Measurements from ENCODE around the gene SLC33A1. TPM values are rescaled to one million over a fixed set of nuclear protein-coding genes. Genes with fewer than 3 reads are reported as not detected.

SLC33A1 gene
- total and polyA plus RNA-seq, 2 of the 13 experiments (the other 11 are each of a cell fraction or from before 2014, with no cell fraction given): 20.0 to 32.1 TPM

DNA sequence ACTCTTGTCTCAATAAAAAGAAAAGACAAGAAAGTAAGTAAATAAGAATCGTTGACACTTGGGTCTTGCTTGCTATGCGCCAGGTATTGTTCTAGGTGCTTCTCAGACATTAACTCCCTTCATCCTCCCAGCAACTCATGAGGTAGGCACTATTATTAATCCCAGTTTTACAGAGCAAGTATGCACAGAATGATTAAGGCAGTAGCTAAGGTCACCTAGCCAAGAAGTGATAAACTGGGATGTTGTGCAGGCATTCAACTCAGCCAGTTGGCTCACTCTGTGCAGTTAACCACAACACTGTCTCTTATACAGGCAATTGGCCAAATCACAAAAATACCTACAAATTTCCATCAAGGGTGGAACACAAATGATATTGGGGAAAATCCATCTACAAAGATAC, 46.4 kb downstream of the SLC33A1 start (continued):
- no peak for TF ChIP-seq MEIS1 (CRISPR knock-in tag; IDR thresholded peaks at IDR 0.05; ENCODE audit: borderline replicate concordance)
- no peak for TF ChIP-seq RFXAP (CRISPR knock-in tag; IDR thresholded peaks at IDR 0.05; ENCODE audit: borderline replicate concordance)
- no peak for TF ChIP-seq FOXK1 (CRISPR knock-in tag; IDR thresholded peaks at IDR 0.05; ENCODE audit: borderline replicate concordance, low read depth)
- no peak for TF ChIP-seq CAMTA2 (CRISPR knock-in tag; IDR thresholded peaks at IDR 0.05; ENCODE audit: borderline replicate concordance)

DNA sequence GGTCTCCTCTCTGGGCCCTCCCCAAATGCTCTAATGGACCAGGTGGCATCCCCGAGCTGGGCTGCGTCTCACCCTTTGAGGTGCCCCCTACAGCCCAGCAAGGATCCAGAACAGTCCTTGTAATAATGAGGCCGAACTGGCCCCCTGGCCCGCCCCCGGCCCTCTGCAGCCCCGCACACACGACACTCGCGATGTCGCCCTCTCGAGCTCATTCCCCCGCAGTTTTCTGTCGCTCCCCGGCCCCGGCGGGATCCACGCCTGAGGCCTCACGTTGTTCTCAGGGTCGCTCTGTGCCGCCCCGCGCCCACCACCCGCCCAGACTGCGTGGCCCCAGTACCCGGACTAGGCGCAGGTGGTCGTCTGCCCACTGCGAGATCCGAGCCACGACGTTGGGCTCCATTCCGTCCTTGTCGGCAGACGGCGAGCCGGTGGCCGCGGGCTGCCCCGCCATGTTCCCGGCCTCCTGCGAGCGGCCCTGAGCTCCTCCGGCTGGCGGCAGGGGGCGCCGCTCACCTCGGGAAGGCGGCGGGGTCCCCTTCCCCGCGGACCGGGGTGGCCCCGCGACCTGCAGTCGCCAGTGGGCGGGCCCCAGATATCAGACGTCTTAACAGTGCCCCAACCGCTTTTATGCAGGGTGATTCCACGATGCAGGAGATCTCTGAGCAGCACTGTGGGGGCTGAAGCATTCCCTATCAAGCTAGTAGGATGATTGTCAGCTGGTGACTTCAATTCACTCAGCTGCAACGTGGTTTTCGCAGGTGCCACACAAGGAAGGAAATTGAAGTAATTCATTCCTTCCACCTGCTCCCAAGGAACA, 48.2 kb downstream of the SLC33A1 start, which contains the start of gene C3orf33:
C3orf33 (minus strand) TSS at position 477 of the 817 bp plus-strand sequence; CDS start at position 451, 26 bp downstream.
- FAIRE-seq: no peak
- no peak for TF ChIP-seq SRSF9 (IDR thresholded peaks at IDR 0.05; ENCODE audit: borderline replicate concordance, insufficient read depth, low read depth, low read length, poor library complexity, severe bottlenecking)
- 0 out of 2 replicates have a peak, but pooled peaks have one; percentile 37 for TF ChIP-seq GATAD2A (CRISPR knock-in tag; IDR thresholded peaks at IDR 0.05)
- no peak for TF ChIP-seq ONECUT2 (CRISPR knock-in tag; IDR thresholded peaks at IDR 0.05)
- TF ChIP-seq JDP2 (CRISPR knock-in tag; IDR thresholded peaks at IDR 0.05; ENCODE audit: borderline replicate concordance): no peak
- TF ChIP-seq, protein P1, sequence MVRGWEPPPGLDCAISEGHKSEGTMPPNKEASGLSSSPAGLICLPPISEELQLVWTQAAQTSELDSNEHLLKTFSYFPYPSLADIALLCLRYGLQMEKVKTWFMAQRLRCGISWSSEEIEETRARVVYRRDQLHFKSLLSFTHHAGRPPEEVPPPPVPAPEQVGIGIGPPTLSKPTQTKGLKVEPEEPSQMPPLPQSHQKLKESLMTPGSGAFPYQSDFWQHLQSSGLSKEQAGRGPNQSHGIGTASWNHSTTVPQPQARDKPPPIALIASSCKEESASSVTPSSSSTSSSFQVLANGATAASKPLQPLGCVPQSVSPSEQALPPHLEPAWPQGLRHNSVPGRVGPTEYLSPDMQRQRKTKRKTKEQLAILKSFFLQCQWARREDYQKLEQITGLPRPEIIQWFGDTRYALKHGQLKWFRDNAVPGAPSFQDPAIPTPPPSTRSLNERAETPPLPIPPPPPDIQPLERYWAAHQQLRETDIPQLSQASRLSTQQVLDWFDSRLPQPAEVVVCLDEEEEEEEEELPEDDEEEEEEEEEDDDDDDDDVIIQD (CRISPR knock-in tag; IDR thresholded peaks at IDR 0.05; ENCODE audit: low read depth): peak; percentile 31; the same call in 1 of the 2 replicates
- no peak for TF ChIP-seq BRF2 (CRISPR knock-in tag; IDR thresholded peaks at IDR 0.05)
- TF ChIP-seq RXRB (CRISPR knock-in tag; IDR thresholded peaks at IDR 0.05; ENCODE audit: borderline replicate concordance): peak; percentile 51; the same call in 1 of the 2 replicates
- no peak for TF ChIP-seq ZNF605 (CRISPR knock-in tag; IDR thresholded peaks at IDR 0.05)
- TF ChIP-seq MIER2 (CRISPR knock-in tag; IDR thresholded peaks at IDR 0.05): no peak
- TF ChIP-seq ASH2L (IDR thresholded peaks at IDR 0.05; ENCODE audit: insufficient read length, low read depth, low read length): peak; percentile 73
- TF ChIP-seq, protein P2, sequence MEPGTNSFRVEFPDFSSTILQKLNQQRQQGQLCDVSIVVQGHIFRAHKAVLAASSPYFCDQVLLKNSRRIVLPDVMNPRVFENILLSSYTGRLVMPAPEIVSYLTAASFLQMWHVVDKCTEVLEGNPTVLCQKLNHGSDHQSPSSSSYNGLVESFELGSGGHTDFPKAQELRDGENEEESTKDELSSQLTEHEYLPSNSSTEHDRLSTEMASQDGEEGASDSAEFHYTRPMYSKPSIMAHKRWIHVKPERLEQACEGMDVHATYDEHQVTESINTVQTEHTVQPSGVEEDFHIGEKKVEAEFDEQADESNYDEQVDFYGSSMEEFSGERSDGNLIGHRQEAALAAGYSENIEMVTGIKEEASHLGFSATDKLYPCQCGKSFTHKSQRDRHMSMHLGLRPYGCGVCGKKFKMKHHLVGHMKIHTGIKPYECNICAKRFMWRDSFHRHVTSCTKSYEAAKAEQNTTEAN (CRISPR knock-in tag; conservative IDR thresholded peaks at IDR 0.05): 0 out of 2 replicates have a peak, but pooled peaks have one; percentile 51
- TF ChIP-seq ZNF777 (CRISPR knock-in tag; IDR thresholded peaks at IDR 0.05): peak; percentile 76
- peak; percentile 90 for TF ChIP-seq ZNF816 (CRISPR knock-in tag; IDR thresholded peaks at IDR 0.05; ENCODE audit: borderline replicate concordance)

More for the DNA sequence above, 48.2 kb downstream of the SLC33A1 start, which contains the start of gene C3orf33:
- no peaks in the 10 kb centered on the region for H4K20me1 ChIP-seq (ENCODE audit: insufficient read depth, low read length)
- peak; percentile 93 for ATAC-seq
- peak within 1 kb of the TSS; percentile 89 for H3K27ac ChIP-seq (ENCODE audit: extremely low read length, insufficient read depth, low read length)
- BruUV-seq (replicated peaks): no TSS peak
- DNase-seq (ENCODE audit: low spot score): peak; percentile 30
- peak within 1 kb of the TSS; percentile 92 for H3K9ac ChIP-seq (ENCODE audit: insufficient read depth, low read depth, low read length)
- POLR2A ChIA-PET: interaction anchor here (0.6 to 2.4 kb wide), 17 partner anchors 8 to 1283 kb away, joined by 3 to 38 read pairs (median 4); partner anchors contain the start of genes GMPS, PLCH1 and SLC33A1
- H3K4me1 ChIP-seq (ENCODE audit: insufficient read depth, low read length): peaks cover 18% of the 10 kb centered on the region
- peak within 1 kb of the TSS; percentile 94 for H3K4me2 ChIP-seq (ENCODE audit: low read depth, low read length)
- no peaks in the 10 kb centered on the region for H3K36me3 ChIP-seq (replicated peaks in 1 of 2; ENCODE audit: control insufficient read depth in 1 of 2, insufficient read depth in 2 of 2, low read length in 2 of 2)
- H3K4me3 ChIP-seq (replicated peaks in 1 of 3; ENCODE audit: insufficient read depth in 1 of 3, low read depth in 2 of 3, low read length in 3 of 3): peak within 1 kb of the TSS; percentile 87 to 95 (median 94)
- in situ Hi-C loops (cut with HindIII; ENCODE audit: extremely low pct_ligation_motif_present, low pct_unique_long_range_greater_than_20kb) (loop anchor here (5.0 kb wide), 1 partner anchor 56 kb away; no protein-coding TSS in a partner anchor), intact Hi-C loops (cut with micrococcal nuclease; ENCODE audit: unreplicated experiment) (loop anchor here (1.0 to 2.0 kb wide), 3 partner anchors 48 to 64 kb away; partner anchors contain the start of genes GMPS, PLCH1 and SLC33A1)
- no peaks in the 10 kb centered on the region for H3K79me2 ChIP-seq (ENCODE audit: insufficient read depth, low read length)
- H3K27me3 ChIP-seq (ENCODE audit: control insufficient read depth in 1 of 2, insufficient read depth in 2 of 2, low read length in 2 of 2): no peaks in the 10 kb centered on the region
- CTCF ChIA-PET (ENCODE audit: low intra/inter-chr PET ratio, low total read pairs): interaction anchor here (1.2 kb wide), 1 partner anchor 64 kb away, joined by 3 read pairs; the partner anchor contains the start of gene GMPS
- H3K9me3 ChIP-seq (ENCODE audit: low read length): no peaks in the 10 kb centered on the region
- H2AFZ ChIP-seq (ENCODE audit: low read length): peak within 1 kb of the TSS; percentile 85
- WGBS (ENCODE audit: low lambda C conversion rate): 1% methylated on average over 23 of the region's 61 CpGs
